GM21786 (cell line): ENCODE results near the gene BMPR1A.
"Not testable (repeated sequence)": the region's sequence is repeated elsewhere in the genome, so short reads cannot be mapped to it uniquely, and the experiment has no call there.

Experiments used
- ATAC-seq: cut with Tn5 transposase; IDR thresholded peaks from one replicate; pipeline ENCODE4 v1.9.1; 2021; ENCODE audit not compliant: unreplicated experiment

The BMPR1A gene

DNA sequence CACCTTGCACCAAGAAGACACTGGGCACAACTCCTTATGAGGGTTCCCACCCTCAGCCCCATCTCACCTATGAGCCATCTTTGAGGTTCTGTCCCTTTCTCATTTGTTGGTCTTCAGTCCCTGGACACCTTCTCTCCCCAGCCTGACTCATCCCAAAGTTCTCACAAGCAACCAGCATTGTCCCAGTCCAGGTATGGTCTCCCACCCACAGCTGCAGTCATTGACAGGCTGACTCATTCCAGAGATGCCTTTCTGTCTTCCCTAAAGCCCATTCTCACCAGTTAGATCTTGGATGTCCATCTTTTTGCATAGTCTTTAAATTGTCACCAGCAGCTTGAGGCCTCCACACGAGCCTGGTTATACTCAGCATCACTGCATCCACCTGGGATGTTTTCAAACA, 26.7 kb upstream of the BMPR1A start:
- ATAC-seq = no peak

DNA sequence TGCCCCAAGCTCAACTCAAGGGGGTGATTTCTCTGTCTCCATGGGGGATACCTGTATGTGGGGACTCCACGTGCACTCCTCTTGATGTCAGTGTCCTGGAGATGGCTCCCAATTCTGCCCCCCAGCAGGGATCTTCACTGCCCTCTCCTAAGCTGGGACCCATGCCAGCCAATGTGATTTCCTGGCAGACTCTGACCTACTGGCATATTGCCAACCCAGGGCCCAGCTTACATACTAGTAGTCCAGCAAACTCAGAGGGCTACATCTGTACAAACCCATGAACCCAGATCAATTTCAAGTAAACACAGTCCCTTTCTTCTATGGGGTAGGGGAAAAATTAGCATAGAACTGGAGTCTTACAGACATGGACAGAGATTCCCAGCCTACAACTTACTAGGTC, 26.2 kb upstream of the BMPR1A start:
- ATAC-seq = no peak

DNA sequence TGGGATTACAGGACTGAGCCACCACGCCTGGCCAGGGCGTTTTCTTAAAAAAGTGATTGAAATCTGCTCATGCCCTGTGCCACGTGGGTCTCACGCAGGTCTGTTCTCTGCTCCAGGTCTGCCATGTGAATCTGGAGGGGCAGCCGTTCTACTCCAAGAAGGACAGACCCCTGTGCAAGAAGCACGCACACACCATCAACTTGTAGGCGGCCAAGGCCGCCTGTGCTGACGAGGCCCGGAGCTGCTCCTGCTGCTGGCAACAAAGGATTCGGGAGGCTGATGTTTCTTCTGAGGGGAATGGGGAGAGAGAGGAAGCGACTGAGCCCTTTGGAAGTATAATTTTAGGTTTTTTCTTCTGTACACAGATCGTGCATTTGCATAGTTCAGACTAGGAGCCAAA, 23.6 kb upstream of the BMPR1A start:
- ATAC-seq = no peak

DNA sequence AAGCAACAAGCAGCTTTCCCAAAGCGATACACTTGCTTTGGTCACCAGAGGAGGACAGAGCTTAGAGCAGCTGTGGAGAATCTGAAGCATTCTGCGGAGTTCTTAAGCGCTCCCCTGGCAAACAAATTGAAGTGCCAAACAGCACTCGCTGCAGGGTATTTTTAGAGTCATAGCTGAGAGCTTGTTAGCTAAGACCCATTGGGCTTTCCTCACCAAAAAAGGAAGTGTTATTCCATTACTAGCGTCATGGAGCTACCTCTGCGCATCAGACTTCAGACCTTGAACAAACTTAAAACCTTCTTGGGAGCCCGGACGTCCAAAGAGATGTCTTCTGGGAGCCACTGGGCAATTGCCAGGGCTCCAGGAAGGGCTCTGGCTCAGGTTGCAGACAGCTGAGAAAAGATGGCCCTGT, 23.2 kb upstream of the BMPR1A start:
- no peak for ATAC-seq

DNA sequence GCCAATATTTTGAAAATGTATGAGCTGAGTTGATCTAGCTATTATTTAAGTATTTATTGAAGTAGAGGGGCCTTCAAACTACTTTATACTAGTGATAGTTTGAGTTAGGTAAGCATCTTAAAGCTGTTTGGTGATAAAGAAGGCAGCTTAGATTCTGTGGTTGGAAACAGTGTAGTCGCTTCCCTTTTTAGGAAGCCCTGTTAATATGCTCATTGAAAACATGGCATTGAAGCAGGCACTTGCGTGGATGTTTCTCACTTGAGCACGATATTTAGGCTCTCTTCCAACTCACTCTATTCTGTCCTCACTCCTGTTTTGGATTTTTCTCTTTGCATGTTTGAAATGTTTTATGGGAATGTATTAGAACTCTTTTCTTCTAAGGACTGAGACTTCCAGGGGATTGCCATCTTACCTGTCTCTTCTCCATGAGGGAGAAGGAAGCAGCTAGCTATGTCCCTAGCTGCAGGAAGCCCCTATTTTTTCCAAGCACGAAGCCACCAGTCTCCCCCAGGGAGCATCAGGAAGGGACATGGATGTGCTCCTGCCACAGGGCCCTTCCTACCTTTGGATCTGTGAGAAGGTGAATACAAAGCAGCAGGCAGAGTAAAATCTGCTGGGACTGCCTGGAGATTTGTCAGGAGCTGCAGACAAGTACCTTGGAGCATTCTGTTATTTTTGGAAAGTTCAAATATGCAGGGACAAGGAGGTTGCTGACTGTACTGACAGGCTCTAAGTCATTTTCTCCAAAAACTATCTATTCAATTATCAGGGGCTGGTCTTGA, 22.0 kb upstream of the BMPR1A start:
- no peak for ATAC-seq

DNA sequence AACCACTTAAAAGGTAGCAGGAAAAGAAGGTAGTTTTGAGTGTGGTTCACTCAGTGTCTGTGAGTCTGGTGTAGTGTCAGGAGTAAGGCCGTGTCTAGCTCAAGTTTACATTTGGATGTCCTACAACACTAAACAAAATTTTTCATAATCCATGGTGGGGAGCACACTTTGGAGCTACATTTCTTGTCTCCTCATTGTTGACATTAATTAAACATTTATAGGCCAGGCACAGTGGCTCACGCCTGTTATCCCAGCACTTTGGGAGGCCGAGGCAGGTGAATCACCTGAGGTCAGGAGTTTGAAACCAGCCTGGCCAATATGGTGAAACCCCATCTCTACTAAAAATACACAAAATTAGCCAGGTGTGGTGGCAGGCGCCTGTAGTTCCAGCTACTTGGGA, 21.1 kb upstream of the BMPR1A start:
- ATAC-seq = not testable (repeated sequence)

DNA sequence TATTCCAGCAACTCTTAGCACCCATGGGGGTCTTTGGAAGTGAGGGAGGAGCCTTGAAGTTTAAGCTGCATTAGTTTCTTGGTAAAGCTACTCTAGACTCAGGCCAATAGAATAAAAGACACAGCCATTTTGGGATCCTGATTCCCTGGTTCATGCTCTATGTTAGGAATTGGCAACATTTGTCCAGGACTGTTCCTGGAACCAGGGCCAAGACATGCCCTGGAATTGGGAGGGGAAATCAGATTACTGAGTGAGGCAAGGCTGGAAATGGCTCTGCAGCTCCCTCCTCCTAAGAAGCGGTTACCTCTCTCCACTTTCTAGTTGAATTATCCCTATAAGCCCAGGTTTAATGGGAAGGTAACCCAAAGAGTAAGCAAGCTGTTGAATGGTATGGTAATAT, 14.2 kb upstream of the BMPR1A start:
- no peak for ATAC-seq

DNA sequence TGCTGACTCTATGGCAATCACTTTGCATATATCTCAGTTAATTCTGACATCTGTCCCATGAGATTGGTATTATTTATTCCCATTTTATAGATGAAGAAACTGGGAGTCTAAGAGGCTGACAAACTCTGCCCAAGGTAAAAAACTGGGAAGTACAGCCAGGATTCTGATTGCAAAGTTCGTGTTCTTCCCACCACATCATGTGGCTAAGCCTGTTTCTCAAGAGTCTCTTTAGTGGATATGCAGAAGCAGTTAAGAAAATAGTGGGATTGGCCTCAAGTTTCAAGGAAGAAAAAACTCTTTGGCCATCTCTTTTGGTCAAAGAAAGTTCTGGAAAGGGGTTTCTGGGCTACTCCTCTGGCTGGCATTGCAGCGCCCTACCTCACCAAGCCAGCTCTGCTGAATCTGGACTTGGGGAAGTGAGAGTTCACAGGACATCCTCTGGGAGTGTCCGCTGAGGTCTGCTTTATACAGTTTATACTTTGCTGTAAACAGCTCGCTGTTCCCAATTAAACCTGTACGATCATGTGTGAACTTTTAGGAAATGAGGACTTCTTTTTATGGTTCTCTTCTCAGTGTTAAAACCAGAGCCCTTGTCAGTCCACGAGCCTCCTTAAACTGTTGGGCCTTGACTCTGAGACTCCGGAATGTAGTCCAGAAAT, 12.2 kb upstream of the BMPR1A start:
- no peak for ATAC-seq

DNA sequence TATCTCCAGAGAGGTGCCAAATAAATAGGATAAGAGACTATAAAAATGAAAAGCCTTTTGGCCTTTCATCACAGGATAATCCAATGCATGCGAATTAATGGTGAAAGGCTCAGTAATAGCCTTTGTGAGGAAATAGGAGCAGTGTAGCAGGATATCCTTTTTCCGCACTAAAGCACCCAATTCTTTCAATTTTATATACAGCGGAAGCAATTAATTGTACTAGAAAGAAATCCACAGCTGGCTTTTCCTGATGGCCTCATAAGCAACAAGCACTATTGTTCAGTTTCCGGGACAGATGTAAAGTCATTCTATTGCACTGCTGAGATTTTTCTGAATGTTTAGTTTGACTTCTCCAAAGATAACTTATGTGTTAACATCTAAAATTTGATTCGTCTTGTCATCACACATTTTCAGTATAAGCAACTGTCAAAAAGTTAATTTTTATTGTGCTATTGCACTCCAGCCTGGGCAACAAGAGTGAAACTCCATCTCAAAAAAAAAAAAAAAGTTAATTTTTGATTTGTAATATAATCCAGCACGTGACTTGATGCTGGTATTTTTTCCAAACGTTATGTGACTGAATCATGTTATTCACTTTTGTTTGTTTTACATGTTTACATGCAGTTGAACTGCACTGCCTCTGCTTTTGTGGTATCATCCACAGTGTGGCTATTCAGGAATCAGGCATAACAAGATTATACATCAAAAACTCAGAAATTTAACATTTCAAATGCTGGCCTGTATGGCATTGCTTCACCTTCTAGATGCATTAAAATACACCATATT, 8.4 kb upstream of the BMPR1A start:
- ATAC-seq = no peak

DNA sequence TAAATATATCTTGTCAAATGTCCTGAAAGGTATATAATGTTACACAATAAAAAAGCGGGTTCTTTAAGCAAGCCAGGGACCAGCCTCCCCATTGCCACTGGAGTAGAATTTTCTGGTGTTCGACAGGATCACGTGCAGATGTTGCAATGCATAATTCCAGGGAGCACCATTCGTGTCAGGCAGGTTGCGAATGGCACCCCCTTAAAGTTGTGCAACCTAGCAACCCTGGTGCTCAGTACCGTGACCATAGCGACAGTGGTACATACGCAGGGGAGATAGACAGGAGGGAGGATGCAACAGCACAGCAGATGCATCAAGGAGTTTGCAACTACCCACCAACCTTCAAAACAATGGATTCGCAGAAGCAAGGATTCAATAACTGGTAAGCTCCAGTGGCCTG, 6.6 kb upstream of the BMPR1A start:
- no peak for ATAC-seq

DNA sequence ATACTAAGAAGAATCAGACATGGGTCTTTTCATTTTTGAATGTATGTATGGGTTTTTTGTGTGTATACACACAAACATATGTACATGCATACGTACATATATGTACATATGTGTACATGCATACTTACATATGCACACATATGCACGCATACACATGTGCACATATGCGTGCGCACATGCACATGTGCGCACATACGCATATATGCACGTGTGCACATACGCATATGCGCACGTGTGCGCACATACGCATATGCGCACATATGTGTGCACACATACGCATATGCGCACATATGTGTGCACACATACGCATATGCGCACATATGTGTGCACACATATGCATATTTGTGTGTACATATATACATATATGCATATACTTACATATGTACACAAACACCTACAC, 4.9 kb upstream of the BMPR1A start:
- ATAC-seq = no peak

DNA sequence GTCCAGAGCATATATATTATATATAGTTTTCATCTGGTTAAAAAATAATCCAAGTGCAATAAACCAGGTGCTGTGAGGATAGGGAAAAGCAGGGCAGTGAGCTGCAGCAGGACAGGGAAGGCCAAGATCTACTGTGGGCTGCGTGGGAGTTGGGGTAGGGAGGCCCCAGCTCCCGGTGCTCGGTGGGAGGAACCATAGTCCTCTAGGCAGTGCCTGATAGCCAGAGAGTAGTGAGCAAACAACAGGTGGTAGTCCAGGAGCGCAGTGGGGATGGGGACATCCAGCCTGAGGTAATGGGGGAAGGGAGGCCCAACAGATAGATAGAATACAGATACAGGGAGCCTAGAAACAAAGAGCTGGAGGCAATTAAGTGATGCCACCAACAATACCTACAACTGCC, 4.1 kb upstream of the BMPR1A start:
- ATAC-seq = no peak

DNA sequence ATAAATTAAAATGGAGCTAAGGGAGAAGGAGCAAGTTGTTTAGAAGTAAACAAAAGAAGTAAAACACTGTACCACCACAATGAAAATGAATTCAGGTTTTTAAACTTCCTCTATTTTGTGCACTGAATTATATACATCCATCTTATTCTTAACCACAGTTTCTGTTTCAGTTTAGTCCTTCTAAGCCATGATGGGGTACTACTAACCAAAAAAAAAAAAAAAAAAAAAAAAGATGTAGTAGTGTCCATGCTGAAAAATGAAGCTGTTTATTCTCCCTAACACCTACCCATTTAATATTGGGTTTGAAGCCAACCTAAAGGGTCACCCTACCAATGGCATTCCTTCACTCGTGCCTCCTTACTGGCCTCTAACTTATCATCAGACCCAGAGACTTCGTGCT, 3.4 kb upstream of the BMPR1A start:
- ATAC-seq = no peak

DNA sequence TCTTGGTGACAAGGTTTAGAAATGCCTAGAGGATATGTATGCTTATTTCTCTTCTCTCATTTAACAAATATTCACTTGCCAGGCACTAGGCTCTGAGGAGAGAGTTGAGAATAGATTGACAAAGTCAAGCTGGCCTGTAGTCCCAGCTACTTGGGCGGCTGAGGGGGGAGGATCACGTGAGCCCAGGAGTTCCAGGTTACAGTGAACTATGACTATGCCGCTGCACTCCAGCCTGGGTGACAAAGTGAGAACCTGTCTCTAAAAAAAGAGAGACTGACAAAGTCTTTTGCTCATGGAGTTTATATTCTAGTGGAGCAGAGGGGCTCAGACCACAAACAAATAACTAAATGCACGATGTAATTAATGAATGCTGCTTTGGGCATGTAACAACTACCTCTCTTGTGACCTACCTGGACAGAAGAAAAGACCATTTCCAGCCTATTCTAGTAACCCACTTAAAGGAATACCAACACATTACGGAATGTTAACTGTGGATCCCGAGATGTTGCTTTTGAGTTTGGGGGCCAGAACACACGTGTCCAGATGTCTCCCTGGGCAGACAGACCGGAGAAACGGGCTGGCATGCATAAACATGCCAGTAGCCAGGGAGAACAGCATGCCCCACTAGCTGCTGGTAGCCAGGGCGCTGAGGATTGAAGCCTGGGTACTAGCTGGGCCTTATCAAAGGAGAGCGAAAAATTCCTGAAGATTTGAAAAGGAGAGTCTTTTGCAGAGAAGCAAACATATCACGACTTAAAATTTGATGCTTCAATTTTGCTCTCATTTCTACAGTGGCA, 2.6 kb upstream of the BMPR1A start:
- ATAC-seq = no peak

DNA sequence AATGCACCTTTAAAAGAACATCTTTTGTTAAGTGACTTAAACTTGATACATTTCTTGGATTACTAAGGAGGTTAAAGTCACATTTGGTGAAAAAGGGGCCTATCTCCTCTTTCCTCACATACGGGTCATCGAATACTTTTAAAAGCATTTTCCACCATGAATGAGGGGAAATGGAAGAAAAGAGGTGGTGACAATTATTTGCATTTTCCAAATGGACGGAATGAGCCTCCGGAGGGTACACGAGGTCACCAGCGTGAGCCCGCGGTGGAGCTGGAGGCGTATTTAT, 1.0 kb upstream of the BMPR1A start:
- no peak for ATAC-seq

DNA sequence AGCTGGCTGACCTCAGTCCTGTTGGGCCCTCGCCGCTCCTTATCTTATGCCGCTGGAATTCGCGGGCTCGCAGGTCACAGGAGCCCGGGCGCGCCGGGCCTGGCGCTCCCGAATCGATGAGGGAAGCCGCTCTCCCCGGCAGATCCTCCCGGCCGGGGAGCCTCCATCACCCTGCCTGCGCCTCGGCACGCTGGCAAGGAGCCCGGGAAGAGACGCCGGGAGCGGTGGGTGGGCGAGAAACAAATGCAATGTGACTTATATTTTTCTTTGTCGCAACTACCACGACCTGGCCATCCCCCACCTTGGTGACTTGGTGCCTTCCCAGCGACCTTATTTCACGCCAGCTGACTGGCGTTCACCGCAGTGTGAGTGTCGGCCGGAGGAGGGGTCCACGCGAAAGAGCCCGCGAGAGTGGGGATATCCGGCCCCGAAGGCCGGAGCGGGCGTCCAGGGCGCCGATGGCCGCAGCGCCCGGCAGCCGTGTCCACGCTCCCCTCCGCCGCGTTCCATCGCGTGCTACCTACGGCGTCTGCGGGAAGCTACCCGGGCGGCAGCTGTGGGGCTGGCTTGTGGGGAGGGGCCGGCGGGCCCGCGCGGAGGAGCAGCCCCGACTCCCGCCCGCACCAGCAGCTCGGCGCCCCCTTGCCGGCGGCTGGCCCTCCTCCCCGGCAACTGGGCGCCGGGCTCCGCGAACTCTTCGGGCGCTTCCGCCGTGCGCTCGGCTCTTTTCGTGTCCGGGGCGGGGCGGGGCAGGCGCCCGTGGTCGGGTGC, 494 bp upstream of the BMPR1A start:
- ATAC-seq = peak; percentile 69

DNA sequence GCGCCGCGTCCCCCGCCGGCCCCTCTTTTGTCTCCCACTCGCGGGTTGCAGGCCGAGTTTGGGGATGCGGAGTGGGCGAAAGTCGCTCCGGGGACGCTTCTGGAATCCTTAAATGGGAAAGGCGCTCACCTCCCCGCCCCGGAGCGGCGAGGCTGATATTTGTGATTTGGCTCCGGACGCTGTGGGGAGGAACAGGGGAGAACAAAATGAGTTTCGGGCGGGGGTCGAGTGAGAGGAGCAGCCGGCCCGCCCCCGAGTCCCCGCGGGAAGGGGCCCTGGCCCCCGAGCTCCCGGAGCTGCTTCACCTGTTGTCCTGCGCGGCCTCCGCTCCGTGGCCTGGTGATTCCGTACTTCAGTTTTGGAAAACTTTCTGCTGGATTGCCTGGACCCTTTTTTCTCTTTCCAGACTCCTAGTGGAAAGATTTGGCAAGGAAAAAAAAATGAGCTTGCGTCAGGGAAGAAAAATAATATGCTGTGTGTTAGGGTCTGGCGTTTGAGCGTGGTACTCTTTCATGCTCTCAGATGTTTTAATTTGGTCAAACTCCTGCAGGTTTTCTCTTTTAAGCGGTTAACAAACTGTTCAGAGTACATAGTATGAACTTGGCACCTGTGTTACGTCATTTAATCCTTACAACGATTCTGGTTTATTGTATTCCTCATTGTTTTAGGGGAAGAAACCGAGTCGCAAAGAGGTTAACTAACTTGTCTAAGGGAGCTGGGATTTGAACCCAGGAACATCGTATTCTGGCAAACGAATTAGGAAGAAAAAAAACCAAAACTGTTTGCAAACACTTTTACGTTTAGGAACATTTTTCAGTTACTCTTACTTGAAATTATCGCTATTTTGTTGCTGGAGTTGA, 924 bp downstream of the BMPR1A start:
- no peak for ATAC-seq

DNA sequence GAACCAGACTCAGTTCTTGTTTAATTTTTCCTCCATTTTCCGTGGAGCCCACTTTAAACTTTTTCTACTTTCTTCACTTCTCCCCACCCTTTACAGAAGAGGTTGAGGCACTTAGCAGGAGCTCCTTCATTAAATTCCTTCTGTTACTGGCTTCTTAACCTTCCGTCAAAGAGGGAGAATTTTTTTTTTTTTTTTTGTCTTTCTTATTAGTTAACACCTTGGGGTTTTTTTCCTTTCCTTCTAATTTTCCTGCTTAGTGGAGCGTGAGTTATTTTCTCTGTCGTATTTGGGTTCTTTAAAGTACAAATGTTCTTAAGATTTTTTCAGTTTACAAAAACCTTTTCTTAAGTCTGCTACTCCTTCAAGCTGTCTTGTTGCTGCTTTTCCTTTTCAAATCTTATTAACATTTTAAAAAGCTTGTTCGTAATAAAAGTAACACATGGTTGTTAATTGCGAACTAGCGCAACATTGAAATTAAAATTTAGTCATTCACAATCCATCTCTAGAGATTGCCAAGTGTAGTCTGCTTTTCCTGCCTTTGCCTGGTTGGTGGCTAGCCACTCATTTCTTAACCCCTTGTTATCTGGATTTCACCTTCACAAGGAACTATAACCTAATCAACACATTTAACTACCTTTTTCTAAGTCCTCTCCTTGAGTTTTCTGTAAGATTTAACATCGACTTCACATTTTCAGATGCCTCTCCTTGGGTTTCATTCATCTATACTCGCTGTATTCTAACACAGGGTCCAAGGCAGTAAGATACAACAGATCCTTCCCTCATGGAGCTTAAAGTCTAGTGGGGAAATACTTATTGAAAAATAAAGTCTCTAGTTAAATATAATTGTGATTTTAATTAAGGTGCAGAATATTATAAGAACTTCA, 2.0 kb downstream of the BMPR1A start:
- no peak for ATAC-seq
